H9 (cell line): ENCODE measurements around the gene DLG2. TPM values are rescaled to one million over a fixed set of nuclear protein-coding genes. Genes with fewer than 3 reads are reported as not detected.
A peak's percentile ranks its signal among the peaks of the same experiment; 100 is the strongest.

Experiments used
- DNase-seq: peaks from one replicate; pipeline ENCODE4 v3.0.0-alpha.2; 2017
- H2AFZ ChIP-seq: one replicate; pipeline ENCODE4 v1.6.1; 2013; ENCODE audit warnings: mild to moderate bottlenecking, low read length, control low read depth, moderate library complexity
- H2AK5ac ChIP-seq: 2 replicates; pipeline ENCODE4 v1.6.1; 2013; ENCODE audit warnings: low read length, control low read depth, mixed read lengths; ENCODE audit not compliant: insufficient read length
- H2BK120ac ChIP-seq: one replicate; pipeline ENCODE4 v1.6.1; 2013; ENCODE audit warnings: low read depth, mild to moderate bottlenecking, low read length, control low read depth, inconsistent platforms; ENCODE audit not compliant: poor library complexity, severe bottlenecking
- H2BK12ac ChIP-seq: 2 replicates; pipeline ENCODE4 v1.6.1; 2013; ENCODE audit warnings: low read length, control low read depth, mixed read lengths, low read depth; ENCODE audit not compliant: insufficient read length
- H2BK15ac ChIP-seq: 2 replicates; pipeline ENCODE4 v1.6.1; 2013; ENCODE audit warnings: low read depth, low read length, control low read depth
- H2BK20ac ChIP-seq: one replicate; pipeline ENCODE4 v1.6.1; 2013; ENCODE audit warnings: low read depth, mild to moderate bottlenecking, low read length, control low read depth, inconsistent platforms; ENCODE audit not compliant: poor library complexity, severe bottlenecking
- H2BK5ac ChIP-seq: 2 replicates; pipeline ENCODE4 v1.6.1; 2013; ENCODE audit warnings: low read length, control low read depth, mixed read lengths; ENCODE audit not compliant: insufficient read length
- H3K14ac ChIP-seq: 2 replicates; pipeline ENCODE4 v1.6.1; 2013; ENCODE audit warnings: low read length, control low read depth; ENCODE audit not compliant: insufficient read depth
- H3K18ac ChIP-seq: 2 replicates; pipeline ENCODE4 v1.6.1; 2013; ENCODE audit warnings: low read depth, mild to moderate bottlenecking, mixed read lengths, low read length, control low read depth; ENCODE audit not compliant: insufficient read length
- H3K23ac ChIP-seq: 2 replicates; pipeline ENCODE4 v1.6.1; 2013; ENCODE audit warnings: low read length, control low read depth, mixed read lengths, low read depth; ENCODE audit not compliant: insufficient read length
- H3K23me2 ChIP-seq: 2 replicates; pipeline ENCODE4 v1.6.1; 2013; ENCODE audit warnings: low read depth, mild to moderate bottlenecking, mixed read lengths, low read length, control low read depth; ENCODE audit not compliant: insufficient read length, poor library complexity, severe bottlenecking
- H3K27ac ChIP-seq: 2 replicates; pipeline ENCODE4 v1.5.1; 2013; ENCODE audit warnings: low read length, control low read depth, mixed read lengths, low read depth; ENCODE audit not compliant: insufficient read length
- H3K27me3 ChIP-seq: 2 replicates; pipeline ENCODE4 v1.6.1; 2013; ENCODE audit warnings: low read length, control low read depth, inconsistent platforms; ENCODE audit not compliant: insufficient read depth
- H3K4ac ChIP-seq: 2 replicates; pipeline ENCODE4 v1.6.1; 2013; ENCODE audit warnings: low read depth, mild to moderate bottlenecking, control low read depth, inconsistent platforms, low read length, moderate library complexity
- H3K4me1 ChIP-seq: 2 replicates; pipeline ENCODE4 v1.6.1; 2013; ENCODE audit warnings: low read length, control low read depth, inconsistent platforms; ENCODE audit not compliant: insufficient read depth
- H3K4me2 ChIP-seq: 2 replicates; pipeline ENCODE4 v1.6.1; 2013; ENCODE audit warnings: low read length, control low read depth, mixed read lengths; ENCODE audit not compliant: insufficient read length, insufficient read depth
- H3K56ac ChIP-seq: 2 replicates; pipeline ENCODE4 v1.6.1; 2013; ENCODE audit warnings: low read depth, mild to moderate bottlenecking, mixed read lengths, low read length, control low read depth; ENCODE audit not compliant: insufficient read length
- H3K79me1 ChIP-seq: 2 replicates; pipeline ENCODE4 v1.6.1; 2013; ENCODE audit warnings: low read depth, mild to moderate bottlenecking, moderate library complexity, low read length, control low read depth, inconsistent platforms; ENCODE audit not compliant: insufficient read depth, poor library complexity, severe bottlenecking
- H3K79me2 ChIP-seq: 2 replicates; pipeline ENCODE4 v1.6.1; 2013; ENCODE audit warnings: low read length, control low read depth, inconsistent platforms; ENCODE audit not compliant: insufficient read depth
- H3K9ac ChIP-seq: 2 replicates; pipeline ENCODE4 v1.6.1; 2013; ENCODE audit warnings: low read length, control low read depth, mixed read lengths; ENCODE audit not compliant: insufficient read length; ENCODE audit errors: extremely low read depth
- H3K9me3 ChIP-seq: one replicate; pipeline ENCODE4 v1.6.1; 2013; ENCODE audit warnings: low read depth, low read length, inconsistent platforms; ENCODE audit not compliant: control insufficient read depth
- H3T11ph ChIP-seq: one replicate; pipeline ENCODE4 v1.6.1; 2013; ENCODE audit warnings: mild to moderate bottlenecking, low read length, control low read depth, inconsistent platforms
- H4K20me1 ChIP-seq: one replicate; pipeline ENCODE4 v1.6.1; 2013; ENCODE audit not compliant: control insufficient read depth, insufficient read length, insufficient read depth
- H4K5ac ChIP-seq: 2 replicates; pipeline ENCODE4 v1.6.1; 2013; ENCODE audit warnings: low read depth, mild to moderate bottlenecking, mixed read lengths, low read length, control low read depth; ENCODE audit not compliant: insufficient read length
- H4K8ac ChIP-seq: replicated peaks from 2 replicates; pipeline ENCODE4 v1.6.1; 2013; ENCODE audit warnings: low read length, control low read depth, mixed read lengths, low read depth; ENCODE audit not compliant: insufficient read length
- H4K91ac ChIP-seq: 2 replicates; pipeline ENCODE4 v1.6.1; 2013; ENCODE audit warnings: low read depth, mild to moderate bottlenecking, moderate library complexity, mixed read lengths, low read length, control low read depth; ENCODE audit not compliant: insufficient read length
- H3K27ac Mint-ChIP-seq, 3 experiments: 2 replicates in 2 of 3; 3 replicates in 1 of 3; pipeline ENCODE4 v1.8.0; 2020 to 2021; ENCODE audit warnings: mixed read lengths in 3 of 3, mild to moderate bottlenecking in 1 of 3, moderate library complexity in 1 of 3
- H3K27me3 Mint-ChIP-seq: 2 replicates; pipeline ENCODE4 v1.8.0; 2021; ENCODE audit warnings: low read depth, mild to moderate bottlenecking, moderate library complexity, mixed read lengths
- H3K36me3 Mint-ChIP-seq, 3 experiments: 2 replicates in 2 of 3; 3 replicates in 1 of 3; pipeline ENCODE4 v1.8.0; 2020 to 2021; ENCODE audit warnings: low read depth in 3 of 3, mixed read lengths in 3 of 3; ENCODE audit not compliant: insufficient read depth in 1 of 3
- H3K4me1 Mint-ChIP-seq, 2 experiments: 2 replicates each; pipeline ENCODE4 v1.8.0; 2020; ENCODE audit warnings: mixed read lengths in 2 of 2
- H3K4me3 Mint-ChIP-seq, 2 experiments: 2 replicates in 1 of 2; 3 replicates in 1 of 2; pipeline ENCODE4 v1.8.0; 2020 to 2021; ENCODE audit warnings: mild to moderate bottlenecking in 2 of 2, mixed read lengths in 2 of 2, moderate library complexity in 1 of 2
- H3K9me3 Mint-ChIP-seq, 2 experiments: 2 replicates in 1 of 2; 3 replicates in 1 of 2; pipeline ENCODE4 v1.8.0; 2020; ENCODE audit warnings: mild to moderate bottlenecking in 2 of 2, mixed read lengths in 2 of 2, moderate library complexity in 1 of 2
- CTCF ChIP-seq: fragments of 200-600 bp; sonication (generic); conservative IDR thresholded peaks from 3 replicates; pipeline ENCODE4 v1.8.0; 2021; ENCODE audit warnings: antibody characterized with exemption, mild to moderate bottlenecking
- WGBS: extraction: QIAGEN DNeasy Blood & Tissue Kit; methylation state at CpG from one replicate; pipeline ENCODE4 v1.1.7; 2013; ENCODE audit warnings: missing lambda C conversion rate, low lambda C conversion rate, mixed read lengths; ENCODE audit not compliant: insufficient read length; ENCODE audit errors: extremely low coverage; 5-methylcytosine and 5-hydroxymethylcytosine counted together
- total RNA-seq: library from RNA; stranded (reverse); gene quantifications from 2 replicates; pipeline ENCODE4 v1.2.1, GENCODE V29; 2021

The DLG2 gene
- total RNA-seq, 1 experiment from 2014 or later = 8.0 TPM

- H4K20me1 ChIP-seq = no peaks in the 10 kb centered on the region
- no peak overlapping the region for H3K14ac ChIP-seq
- H2AK5ac ChIP-seq = no peak overlapping the region
- H4K91ac ChIP-seq = no peak overlapping the region
- no peaks in the 10 kb centered on the region for H3K79me1 ChIP-seq
- peak; percentile 70 for TF ChIP-seq CTCF
- no peaks in the 10 kb centered on the region for H3K79me2 ChIP-seq
- no peaks in the 10 kb centered on the region for H3K23me2 ChIP-seq
- no peak overlapping the region for H3K9ac ChIP-seq
- H2BK15ac ChIP-seq = no peak overlapping the region
- Mint-ChIP-seq H3K4me3 (no peak overlapping the region), H3K36me3 (peaks cover 0 to 11% (median 3%) of the 10 kb centered on the region in 3 experiments; a peak in 6 of 7 replicates), H3K9me3 (peaks cover 0 to 4% of the 10 kb centered on the region in 2 experiments; a peak in 4 of 5 replicates), H3K27ac (peak overlapping the region; percentile 30 to 66 (median 63); a peak in 4 of 7 replicates), H3K4me1 (peaks cover 4 to 9% of the 10 kb centered on the region in 2 experiments; a peak in 3 of 4 replicates), H3K27me3 (no peaks in the 10 kb centered on the region; the same call in 1 of the 2 replicates)
- H3K56ac ChIP-seq = no peak overlapping the region
- H3K9me3 ChIP-seq = no peaks in the 10 kb centered on the region
- no peak overlapping the region for H3K4me2 ChIP-seq
- H4K5ac ChIP-seq = no peak overlapping the region
- H2BK5ac ChIP-seq = no peak overlapping the region
- H3K27ac ChIP-seq = no peak overlapping the region
- H2BK12ac ChIP-seq = no peak overlapping the region
- H4K8ac ChIP-seq = no peak overlapping the region
- WGBS = no CpG with 5 or more reads among the region's 2 CpGs
- no peak overlapping the region for H3K23ac ChIP-seq
- no peak overlapping the region for H2BK20ac ChIP-seq
- no peak overlapping the region for H2BK120ac ChIP-seq
- H3K4me1 ChIP-seq = no peaks in the 10 kb centered on the region
- no peak overlapping the region for H3K18ac ChIP-seq
- no peak for DNase-seq
- no peak overlapping the region for H3T11ph ChIP-seq
- H3K27me3 ChIP-seq = no peaks in the 10 kb centered on the region
- no peak overlapping the region for H2AFZ ChIP-seq
- H3K4ac ChIP-seq = no peak overlapping the region
Measured at GRCh38 chr11:85464283-85464682, 162.9 kb downstream of the DLG2 start.
